NCI-H748 (cell line): ENCODE measurements around the gene SSB.
"Not testable (repeated sequence)": the region's sequence is repeated elsewhere in the genome, so short reads cannot be mapped to it uniquely, and the experiment has no call there.

Experiments used
- DNase-seq: peaks from one replicate; lab custom pipeline; 2025; ENCODE audit not compliant: unreplicated experiment; lab: John Stamatoyannopoulos, UW

SSB gene

DNA sequence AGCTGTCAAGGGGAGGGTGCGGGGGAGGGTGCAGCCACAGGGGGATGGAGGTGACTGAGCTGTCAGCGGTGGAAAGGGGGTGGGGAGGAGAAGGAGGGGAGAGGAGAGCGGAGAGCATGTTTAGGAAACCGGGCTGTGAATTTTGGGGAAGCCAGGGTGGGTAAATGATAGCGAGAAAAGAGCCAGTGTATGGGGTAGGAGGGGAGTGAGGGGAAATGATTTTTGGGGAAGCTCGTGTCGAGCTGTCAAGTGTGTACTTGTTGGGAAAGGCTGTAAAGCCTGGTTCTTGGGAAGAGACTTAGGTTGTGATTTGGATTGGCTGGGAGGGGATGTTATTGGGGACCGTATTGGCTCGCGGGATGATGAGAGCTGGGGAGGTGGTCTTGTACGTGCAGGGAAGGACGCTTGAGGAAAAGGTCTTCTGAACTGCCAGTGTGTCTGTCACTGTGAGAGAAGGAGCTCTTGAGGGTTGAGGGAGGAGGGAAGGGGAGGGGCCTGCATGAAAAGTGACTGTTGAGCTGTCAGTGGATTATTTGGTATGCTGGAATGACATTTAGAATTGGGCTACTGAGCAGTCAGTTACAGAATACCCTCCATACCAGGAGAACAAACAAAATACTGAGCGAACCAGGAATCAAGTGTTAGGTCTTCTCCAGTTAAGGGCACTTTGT, 29.6 kb downstream of the SSB start:
- DNase-seq, result peak; percentile 45

DNA sequence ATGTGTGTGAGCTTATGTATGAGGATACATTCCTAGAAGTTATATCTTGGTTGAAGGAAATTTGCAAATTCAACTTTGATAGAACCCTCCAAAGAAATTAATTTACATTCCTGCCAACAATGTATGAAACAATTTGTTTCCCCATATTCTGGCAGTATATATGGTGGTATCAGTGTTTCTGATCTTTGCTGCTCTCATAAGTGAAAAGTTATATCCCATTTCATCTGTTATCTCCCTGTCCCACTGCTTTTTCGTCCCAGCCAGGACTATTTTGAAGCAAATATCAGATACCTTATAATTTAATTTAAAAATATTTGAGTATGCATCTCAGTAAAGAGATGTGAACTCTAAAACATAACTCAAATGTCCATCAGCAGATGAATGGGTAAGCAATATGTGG, 35.7 kb downstream of the SSB start:
- no peak for DNase-seq

GRCh38 chr2:169838743-169839489, 40.2 kb downstream of the SSB start:
- no peak for DNase-seq

DNA sequence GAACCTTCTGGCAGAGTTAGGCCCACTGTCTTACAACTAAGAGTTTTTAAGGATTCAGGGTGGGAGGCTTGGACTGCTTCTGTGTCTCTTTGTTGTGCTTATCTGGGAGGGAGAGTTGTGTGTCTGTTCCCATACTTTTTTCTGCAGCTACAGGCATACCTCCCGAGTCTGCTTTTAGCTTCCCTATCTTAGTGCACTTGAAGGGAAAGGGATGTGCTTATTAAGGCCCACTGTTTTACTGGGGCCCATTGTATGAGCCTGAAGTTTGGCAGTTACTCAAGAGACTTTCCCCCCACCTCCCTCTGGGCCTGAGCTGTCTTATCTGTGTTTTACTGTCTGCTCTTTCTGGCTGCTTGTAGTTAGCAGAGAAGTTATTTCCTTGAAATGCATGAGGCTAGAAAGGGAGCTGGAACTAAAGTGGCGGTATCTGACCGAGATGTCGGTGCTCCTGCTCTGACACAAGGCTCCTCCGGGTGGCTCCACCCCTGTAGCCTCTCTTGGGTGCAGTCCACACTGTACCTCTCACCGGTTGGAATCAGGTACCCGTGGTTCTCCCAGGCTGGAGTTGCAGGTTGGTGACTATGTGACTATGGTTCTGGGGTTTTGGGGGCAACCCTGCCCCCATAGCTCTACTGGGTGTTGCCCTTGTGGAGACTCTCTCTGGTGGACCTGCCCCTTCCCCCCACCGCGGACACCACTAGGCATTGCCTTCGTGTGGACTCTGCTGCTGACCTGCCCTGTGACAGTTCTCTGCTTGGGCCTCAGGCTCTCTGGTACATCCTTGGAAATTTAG, 41.5 kb downstream of the SSB start:
- DNase-seq, result no peak

DNA sequence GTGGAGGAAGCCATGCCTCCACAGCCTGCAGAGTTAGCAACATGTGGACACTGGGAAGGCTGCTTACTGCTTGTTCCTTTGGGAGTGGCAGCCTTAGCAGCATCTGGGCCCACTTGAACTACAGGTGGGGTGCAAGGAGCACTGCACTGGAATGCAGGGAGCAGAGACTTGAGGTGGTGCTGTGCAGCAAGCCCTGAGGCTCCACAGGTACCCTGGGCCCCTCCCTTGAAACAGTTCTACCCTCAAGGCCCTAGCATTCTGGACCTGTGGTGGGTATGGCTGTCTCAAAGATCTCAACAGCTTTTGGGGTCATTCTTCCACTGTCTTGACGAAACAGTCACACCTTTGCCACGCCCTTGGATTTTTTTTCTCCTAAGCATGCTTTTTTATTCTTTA, 42.1 kb downstream of the SSB start:
- no peak for DNase-seq

- not testable (repeated sequence) for DNase-seq
Observed at GRCh38 chr2:169841625-169842024, 43.0 kb downstream of the SSB start.

DNA sequence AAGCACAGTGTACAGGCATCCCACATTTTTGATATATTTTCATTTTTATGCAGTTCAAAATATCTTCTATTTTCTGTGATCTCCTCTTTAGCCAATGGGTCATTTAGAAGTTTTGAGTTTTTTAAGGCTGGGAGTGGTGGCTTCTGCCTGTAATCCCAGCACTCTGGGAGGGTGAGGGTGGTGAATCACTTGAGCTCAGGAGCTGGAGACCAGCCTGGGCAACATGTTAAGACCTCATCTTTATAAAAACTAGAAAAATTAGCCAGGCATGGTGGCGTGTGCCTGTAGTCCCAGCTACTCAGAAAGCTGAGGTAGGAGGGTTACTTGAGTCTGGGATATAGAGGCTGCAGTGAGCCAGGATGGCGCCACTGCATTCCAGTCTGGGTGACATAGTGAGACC, 46.3 kb downstream of the SSB start:
- no peak for DNase-seq

- peak; percentile 70 for DNase-seq
Observed at GRCh38 chr2:169848959-169849693, 50.5 kb downstream of the SSB start.

DNA sequence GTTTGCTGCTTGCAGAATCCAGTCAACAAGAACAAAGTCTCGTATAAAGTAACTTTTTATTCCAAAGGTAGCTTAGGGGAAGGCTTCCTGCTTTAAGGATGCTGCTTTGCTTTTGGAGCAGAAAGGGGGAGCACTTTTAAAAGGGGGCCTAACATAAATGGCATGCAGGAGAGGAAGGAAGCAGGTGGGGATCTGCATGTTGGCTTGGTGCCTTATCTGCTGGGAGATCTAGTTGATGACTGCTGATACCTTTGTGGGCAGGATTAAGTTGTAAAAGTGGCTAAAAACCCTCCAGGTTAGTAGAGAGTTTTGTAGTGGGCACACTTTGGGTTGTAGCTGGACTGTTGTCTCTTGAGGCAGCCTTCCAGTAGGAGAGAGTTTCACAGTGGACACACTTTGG, 51.0 kb downstream of the SSB start:
- DNase-seq, result no peak

DNA sequence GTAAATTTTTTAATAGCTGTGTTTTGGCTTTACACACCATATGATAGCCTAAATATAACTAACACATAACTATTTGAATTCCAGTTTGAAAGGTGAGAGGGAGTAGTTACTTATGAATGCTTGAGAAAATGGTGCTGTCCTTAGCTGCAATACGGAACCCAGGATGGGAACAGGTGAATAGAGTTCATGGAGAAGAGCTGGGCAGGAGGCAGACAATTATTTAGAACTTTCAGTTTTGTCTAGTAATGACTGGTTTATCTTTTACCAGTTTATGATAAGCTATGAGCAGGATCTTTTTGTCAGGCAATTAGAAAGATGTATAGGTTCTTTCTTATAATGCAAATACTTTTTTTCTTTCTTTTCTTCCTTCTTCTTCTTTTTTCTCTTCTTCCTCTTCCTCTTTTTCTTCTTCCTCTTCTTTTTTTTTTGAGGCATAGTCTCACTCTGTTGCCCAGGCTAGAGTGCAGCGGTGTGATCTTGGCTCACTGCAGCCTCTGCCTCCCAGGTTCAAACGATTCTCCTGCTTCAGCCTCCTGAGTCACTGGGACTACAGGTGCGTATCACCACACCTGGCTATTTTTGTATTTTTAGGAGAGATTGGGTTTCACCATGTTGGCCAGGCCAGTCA, 54.5 kb downstream of the SSB start:
- DNase-seq, result no peak

DNA sequence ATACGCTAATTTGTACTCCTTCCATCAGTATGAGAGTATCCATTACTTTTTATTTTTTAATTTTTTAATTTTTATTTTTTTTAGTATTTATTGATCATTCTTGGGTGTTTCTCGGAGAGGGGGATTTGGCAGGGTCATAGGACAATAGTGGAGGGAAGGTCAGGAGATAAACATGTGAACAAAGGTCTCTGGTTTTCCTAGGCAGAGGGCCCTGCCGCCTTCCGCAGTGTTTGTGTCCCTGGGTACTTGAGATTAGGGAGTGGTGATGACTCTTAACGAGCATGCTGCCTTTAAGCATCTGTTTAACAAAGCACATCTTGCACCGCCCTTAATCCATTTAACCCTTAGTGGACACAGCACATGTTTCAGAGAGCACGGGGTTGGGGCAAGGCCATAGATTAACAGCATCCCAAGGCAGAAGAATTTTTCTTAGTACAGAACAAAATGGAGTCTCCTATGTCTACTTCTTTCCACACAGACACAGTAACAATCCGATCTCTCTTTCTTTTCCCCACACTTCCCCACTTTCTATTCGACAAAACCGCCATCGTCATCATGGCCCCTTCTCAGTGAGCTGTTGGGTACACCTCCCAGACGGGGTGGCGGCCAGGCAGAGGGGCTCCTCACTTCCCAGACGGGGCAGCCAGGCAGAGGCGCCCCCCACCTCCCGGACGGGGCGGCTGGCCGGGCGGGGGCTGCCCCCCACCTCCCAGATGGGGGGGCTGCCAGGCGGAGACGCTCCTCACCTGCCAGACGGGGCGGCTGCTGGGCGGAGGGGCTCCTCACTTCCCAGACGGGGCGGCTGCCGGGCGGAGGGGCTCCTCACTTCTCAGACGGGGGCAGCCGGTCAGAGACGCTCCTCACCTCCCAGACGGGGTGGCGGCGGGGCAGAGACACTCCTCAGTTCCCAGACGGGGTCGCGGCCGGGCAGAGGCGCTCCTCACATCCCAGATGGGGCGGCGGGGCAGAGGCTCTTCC, 56.9 kb downstream of the SSB start:
- not testable (repeated sequence) for DNase-seq

GRCh38 chr2:169859423-169859822, 60.8 kb downstream of the SSB start:
- DNase-seq, result no peak

DNA sequence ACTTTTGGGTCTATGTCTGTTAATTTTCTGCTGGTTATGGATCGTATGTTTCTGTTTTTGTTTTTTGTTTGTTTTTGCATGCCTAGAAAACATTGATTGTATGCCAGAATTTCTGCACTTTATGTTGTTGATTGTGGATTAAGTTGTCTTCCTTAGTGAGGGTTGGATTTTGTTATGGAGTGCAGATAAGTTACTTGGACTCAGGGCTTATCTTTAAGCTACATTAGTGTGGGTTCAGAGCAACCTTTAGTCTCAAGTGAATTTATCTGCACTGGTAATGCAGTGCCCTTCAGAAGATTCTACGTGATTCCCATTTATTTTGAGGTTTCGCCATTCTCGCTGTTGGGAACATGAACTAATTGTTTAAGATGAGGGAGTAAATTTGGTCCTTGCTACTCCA, 61.5 kb downstream of the SSB start:
- no peak for DNase-seq
